H1 (cell line): ENCODE data around the gene NDUFV1. TPM values are rescaled to one million over a fixed set of nuclear protein-coding genes. Genes with fewer than 3 reads are reported as not detected.

Source experiments
- CTCF ChIA-PET: fragments of 300-600 bp; sonication (Branson Sonifier 250); formaldehyde crosslinking; loops from one replicate; lab custom pipeline; 2021; ENCODE audit not compliant: partially characterized antibody; lab: Charles Lee
- POLR2A ChIA-PET: fragments of 300-600 bp; sonication (Branson Sonifier 250); formaldehyde crosslinking; loops from one replicate; lab custom pipeline; 2021; ENCODE audit warnings: inconsistent platforms; ENCODE audit not compliant: partially characterized antibody; lab: Charles Lee
- DNase-seq, 2 experiments: peaks; one replicate each; pipeline versions ENCODE4 v3.0.0 to v3.0.0-alpha.2; 2010 to 2022; ENCODE audit warnings: low spot score in 2 of 2, low read depth in 1 of 2, mixed read lengths in 1 of 2
- FAIRE-seq: peaks from 2 replicates; lab custom pipeline; 2011; peaks lifted over from hg19 to GRCh38; lab: Jason Lieb, UNC
- H2AFZ ChIP-seq: 2 replicates; pipeline ENCODE4 v1.8.1; 2012; ENCODE audit warnings: low read length, inconsistent platforms
- H2AK5ac ChIP-seq: 2 replicates; pipeline ENCODE4 v1.6.1; 2013; ENCODE audit warnings: low read depth, low read length
- H2BK120ac ChIP-seq: replicated peaks from 2 replicates; pipeline ENCODE3; 2013; ENCODE audit warnings: low read depth, low read length, inconsistent platforms
- H2BK12ac ChIP-seq: 2 replicates; pipeline ENCODE4 v1.6.1; 2013; ENCODE audit warnings: low read depth, low read length
- H2BK15ac ChIP-seq: 2 replicates; pipeline ENCODE4 v1.6.1; 2013; ENCODE audit warnings: low read length
- H2BK20ac ChIP-seq: 2 replicates; pipeline ENCODE4 v1.6.1; 2013; ENCODE audit warnings: low read length
- H2BK5ac ChIP-seq: 2 replicates; pipeline ENCODE4 v1.6.1; 2013; ENCODE audit warnings: low read depth, low read length
- H3K14ac ChIP-seq: 2 replicates; pipeline ENCODE4 v1.6.1; 2013; ENCODE audit warnings: inconsistent platforms; ENCODE audit not compliant: insufficient read length
- H3K18ac ChIP-seq: 2 replicates; pipeline ENCODE4 v1.6.1; 2013; ENCODE audit warnings: low read length; ENCODE audit errors: extremely low read depth
- H3K23ac ChIP-seq: 2 replicates; pipeline ENCODE4 v1.6.1; 2013; ENCODE audit warnings: inconsistent platforms; ENCODE audit not compliant: insufficient read length
- H3K23me2 ChIP-seq: 2 replicates; pipeline ENCODE4 v1.6.1; 2013; ENCODE audit warnings: low read depth, low read length
- H3K27ac ChIP-seq: 2 replicates; pipeline ENCODE4 v1.6.1; 2011; ENCODE audit warnings: low read depth, low read length, inconsistent platforms
- H3K27me3 ChIP-seq, 4 experiments: replicated peaks in 1 of 4; 1 replicate in 1 of 4; 2 replicates in 3 of 4; pipeline versions ENCODE4 v1.6.1 to v1.8.1; 2011 to 2013; ENCODE audit warnings: low read length in 3 of 4, mild to moderate bottlenecking in 3 of 4, inconsistent platforms in 2 of 4, mixed read lengths in 2 of 4, moderate library complexity in 1 of 4; ENCODE audit not compliant: control insufficient read depth in 3 of 4, insufficient read depth in 3 of 4; ENCODE audit errors: extremely low read depth in 1 of 4
- H3K36me3 ChIP-seq, 4 experiments: 2 replicates each; pipeline versions ENCODE4 v1.6.1 to v1.8.1; 2011 to 2013; ENCODE audit warnings: mild to moderate bottlenecking in 4 of 4, low read length in 3 of 4, moderate library complexity in 2 of 4, control low read depth in 1 of 4, inconsistent platforms in 1 of 4; ENCODE audit not compliant: insufficient read depth in 4 of 4, control insufficient read depth in 2 of 4
- H3K4ac ChIP-seq: replicated peaks from 2 replicates; pipeline ENCODE3; 2013; ENCODE audit warnings: low read length, low read depth, mixed read lengths, inconsistent platforms; ENCODE audit not compliant: insufficient read length
- H3K4me1 ChIP-seq, 4 experiments: replicated peaks in 1 of 4; 1 replicate in 1 of 4; 2 replicates in 3 of 4; pipeline versions ENCODE4 v1.6.1 to v1.8.1; 2011 to 2013; ENCODE audit warnings: low read length in 3 of 4, inconsistent platforms in 2 of 4, mixed read lengths in 1 of 4; ENCODE audit not compliant: insufficient read depth in 4 of 4, control insufficient read depth in 3 of 4
- H3K4me2 ChIP-seq, 2 experiments: 2 replicates each; pipeline versions ENCODE4 v1.6.1 to v1.8.1; 2011 to 2013; ENCODE audit warnings: low read depth in 2 of 2, low read length in 2 of 2, control low read depth in 1 of 2, inconsistent platforms in 1 of 2, mild to moderate bottlenecking in 1 of 2; ENCODE audit not compliant: insufficient read depth in 1 of 2
- H3K4me3 ChIP-seq, 4 experiments: fragments of 200-600, 300-600 bp in 1 of 4; sonication (generic), shearing (Covaris generic), sonication (Bioruptor Twin) in 1 of 4; 2 replicates each; pipeline versions ENCODE4 v1.5.1 to v1.8.1; 2011 to 2016; ENCODE audit warnings: low read length in 4 of 4, low read depth in 3 of 4, control low read depth in 2 of 4, inconsistent platforms in 2 of 4, mild to moderate bottlenecking in 2 of 4, mixed read lengths in 1 of 4, moderate library complexity in 1 of 4; ENCODE audit not compliant: insufficient read depth in 2 of 4; ENCODE audit errors: extremely low read depth in 1 of 4
- H3K56ac ChIP-seq: replicated peaks from 2 replicates; pipeline ENCODE3; 2013; ENCODE audit warnings: low read depth, mild to moderate bottlenecking, mixed read lengths, low read length, inconsistent platforms; ENCODE audit not compliant: insufficient read length
- H3K79me1 ChIP-seq: 2 replicates; pipeline ENCODE4 v1.6.1; 2013; ENCODE audit warnings: low read depth, low read length, control low read depth
- H3K79me2 ChIP-seq, 2 experiments: 2 replicates each; pipeline versions ENCODE4 v1.6.1 to v1.8.1; 2012 to 2013; ENCODE audit warnings: low read length in 2 of 2, mild to moderate bottlenecking in 2 of 2, inconsistent platforms in 1 of 2; ENCODE audit not compliant: insufficient read depth in 2 of 2, control insufficient read depth in 1 of 2
- H3K9ac ChIP-seq, 4 experiments: replicated peaks in 1 of 4; 1 replicate in 1 of 4; 2 replicates in 3 of 4; pipeline versions ENCODE4 v1.6.1 to v1.8.1; 2011 to 2013; ENCODE audit warnings: low read depth in 3 of 4, low read length in 3 of 4, control low read depth in 2 of 4, mild to moderate bottlenecking in 2 of 4, moderate library complexity in 2 of 4, inconsistent platforms in 1 of 4; ENCODE audit errors: extremely low read depth in 1 of 4
- H3K9me3 ChIP-seq, 2 experiments: 2 replicates each; pipeline versions ENCODE4 v1.6.1 to v1.8.1; 2012 to 2013; ENCODE audit warnings: mild to moderate bottlenecking in 2 of 2, moderate library complexity in 2 of 2, control low read depth in 1 of 2, inconsistent platforms in 1 of 2, low read depth in 1 of 2, low read length in 1 of 2, mixed read lengths in 1 of 2; ENCODE audit not compliant: insufficient read depth in 2 of 2
- H4K20me1 ChIP-seq, 2 experiments: replicated peaks in 1 of 2; 2 replicates each; pipeline versions ENCODE3 to v1.8.1; 2011 to 2013; ENCODE audit warnings: inconsistent platforms in 2 of 2, low read length in 2 of 2, mild to moderate bottlenecking in 1 of 2; ENCODE audit not compliant: insufficient read depth in 2 of 2, control insufficient read depth in 1 of 2
- H4K5ac ChIP-seq: 2 replicates; pipeline ENCODE4 v1.6.1; 2013; ENCODE audit warnings: low read length, low read depth, mixed read lengths, inconsistent platforms; ENCODE audit not compliant: insufficient read length
- H4K8ac ChIP-seq: 2 replicates; pipeline ENCODE4 v1.8.0; 2013; ENCODE audit warnings: mild to moderate bottlenecking, moderate library complexity, low read length, inconsistent platforms; ENCODE audit not compliant: insufficient read depth; ENCODE audit errors: extremely low read depth
- H4K91ac ChIP-seq: replicated peaks from 2 replicates; pipeline ENCODE3; 2013; ENCODE audit warnings: low read length, mixed read lengths, inconsistent platforms; ENCODE audit not compliant: insufficient read length
- CHD2 ChIP-seq: IDR thresholded peaks from 2 replicates; pipeline ENCODE4 v1.6.1; 2012; ENCODE audit warnings: low read length, improper control_type of control experiment
- GABPA ChIP-seq: IDR thresholded peaks from 2 replicates; pipeline ENCODE4 v1.6.1; 2011; ENCODE audit warnings: mild to moderate bottlenecking, low read length, moderate library complexity, borderline replicate concordance; ENCODE audit not compliant: insufficient read depth
- JUND ChIP-seq: IDR thresholded peaks from 2 replicates; pipeline ENCODE4 v1.6.1; 2011; ENCODE audit warnings: mild to moderate bottlenecking, improper control_type of control experiment, low read length
- NRF1 ChIP-seq: IDR thresholded peaks from 2 replicates; pipeline ENCODE4 v1.6.1; 2011; ENCODE audit warnings: mild to moderate bottlenecking, low read depth, low read length, improper control_type of control experiment
- POU5F1 ChIP-seq: IDR thresholded peaks from 2 replicates; pipeline ENCODE4 v1.6.1; 2011; ENCODE audit warnings: low read depth, mild to moderate bottlenecking, low read length, moderate library complexity
- RNF2 ChIP-seq: fragments of 200-900, 300-1000 bp; sonication (generic); IDR thresholded peaks from 2 replicates; pipeline ENCODE4 v1.7.1; 2016; ENCODE audit warnings: borderline replicate concordance, low read depth, mild to moderate bottlenecking, antibody characterized with exemption, low read length; ENCODE audit not compliant: poor library complexity, severe bottlenecking; ENCODE audit errors: missing control alignments
- SRF ChIP-seq: IDR thresholded peaks from 2 replicates; pipeline ENCODE4 v1.6.1; 2011; ENCODE audit warnings: mild to moderate bottlenecking, low read depth, low read length, moderate library complexity
- SUZ12 ChIP-seq: fragments of 200-600 bp; sonication (generic); IDR thresholded peaks from 2 replicates; pipeline ENCODE4 v1.6.1; 2012; ENCODE audit warnings: mild to moderate bottlenecking, inconsistent platforms, low read length, moderate library complexity, mixed read lengths
- WGBS, 2 experiments: shearing (Covaris generic) in 1 of 2; methylation state at CpG; one replicate each; pipeline versions ENCODE4 v1.1.6 to v1.1.7; 2013 to 2015; ENCODE audit warnings: low lambda C conversion rate in 2 of 2, mixed read lengths in 2 of 2, inconsistent platforms in 1 of 2, low coverage in 1 of 2, missing lambda C conversion rate in 1 of 2; ENCODE audit not compliant: insufficient replicate concordance in 2 of 2, insufficient coverage in 1 of 2, insufficient read length in 1 of 2; ENCODE audit errors: extremely low coverage in 1 of 2, missing lambda C conversion rate in 1 of 2; 5-methylcytosine and 5-hydroxymethylcytosine counted together
- polyA plus RNA-seq, 7 experiments: library from polyadenylated mRNA; depleted of rRNA in 3 of 7; stranded (reverse) in 5 of 7; unstranded in 2 of 7; fragments of >200 nt in 5 of 7; fragments of 200-250 nt in 2 of 7; gene quantifications; 1 replicate in 5 of 7; 2 replicates in 1 of 7; 4 replicates in 1 of 7; pipeline versions ENCODE4 v1.2.1 to v1.2.3, GENCODE V29; 2011 to 2013; ENCODE audit warnings: missing spikeins in 2 of 7, mixed read lengths in 2 of 7
- total RNA-seq: library from RNA; stranded (reverse); fragmentation: NEBNext Ultra II Directional; extraction: Animal tissue kit (Norgen Biotek cat#: 25700); gene quantifications from 2 replicates; pipeline ENCODE4 v1.2.1, GENCODE V29; 2021

Gene NDUFV1
- total and polyA plus RNA-seq, 2 of the 8 experiments (the other 6 are each of a cell fraction or from before 2014, with no cell fraction given), result 125 to 131 TPM

DNA sequence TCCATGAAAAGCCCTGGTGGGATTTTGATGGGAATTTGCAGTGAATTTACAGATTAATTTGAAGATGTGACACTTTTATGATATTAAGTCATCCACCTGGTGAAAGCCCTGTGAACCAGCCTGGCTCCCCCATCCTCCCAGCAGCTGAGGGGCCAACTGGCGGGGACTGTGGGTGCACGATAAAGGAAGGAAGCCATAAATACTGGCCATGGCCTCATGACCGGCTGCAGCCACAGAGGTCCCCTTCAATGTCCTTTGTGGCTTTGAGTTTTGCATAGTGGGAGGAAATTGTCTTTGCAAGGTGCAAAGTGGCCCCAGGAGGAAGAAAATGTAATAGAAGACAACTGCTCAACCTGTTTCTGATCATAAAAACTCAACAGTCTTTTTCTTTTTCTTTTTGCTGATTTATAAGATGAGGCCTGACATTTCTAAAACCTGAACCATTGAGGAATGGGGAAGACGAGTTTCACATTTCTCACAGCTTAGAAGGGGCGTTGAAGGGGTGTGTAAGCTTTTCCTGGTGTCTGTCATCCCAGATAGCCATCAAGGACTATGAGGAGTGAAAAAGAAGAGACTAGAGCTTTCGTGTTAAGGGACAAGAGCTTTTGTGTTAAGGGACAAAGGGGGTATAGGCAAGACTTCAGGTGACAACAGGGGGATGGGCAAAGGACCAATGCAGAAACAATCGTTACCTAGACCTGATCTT is 6.3 kb upstream of the NDUFV1 start:
- H3K27ac ChIP-seq, result no peak overlapping the region
- no peak overlapping the region for H2AK5ac ChIP-seq
- peaks cover 5 to 10% of the 10 kb centered on the region in 2 experiments; a peak in 3 of 4 replicates for H3K9me3 ChIP-seq
- 87% methylated on average over 7 of the region's 7 CpGs; no CpG with 5 or more reads in 1 of the 2 experiments for WGBS, 2 experiments
- peak overlapping the region; percentile 81; the same call in 1 of the 2 replicates for H2BK15ac ChIP-seq
- H3K79me2 ChIP-seq, result no peaks in the 10 kb centered on the region
- H3K27me3 ChIP-seq, result peaks cover 0 to under 1% (median 0%) of the 10 kb centered on the region in 4 experiments; a peak in 2 of 7 replicates
- no peak for TF ChIP-seq SRF
- TF ChIP-seq SUZ12, result no peak
- no peak for TF ChIP-seq RNF2
- no peak for TF ChIP-seq POU5F1
- TF ChIP-seq NRF1, result no peak
- no peak for TF ChIP-seq CHD2
- TF ChIP-seq JUND, result no peak
- TF ChIP-seq GABPA, result no peak
- TF ChIP-seq, all 59 proteins: peak for 0
- H3K56ac ChIP-seq, result no peak overlapping the region
- no peak overlapping the region for H2AFZ ChIP-seq
- no peak overlapping the region for H4K5ac ChIP-seq
- no peak overlapping the region for H2BK5ac ChIP-seq
- POLR2A ChIA-PET, result interaction anchor here (0.6 to 5.1 kb wide), 3 partner anchors 10 to 79 kb away, joined by 3 to 64 read pairs (median 8); partner anchors contain the start of gene GSTP1
- H3K18ac ChIP-seq, result 0 out of 2 replicates have a peak overlapping the region, but pooled peaks have one; percentile 6
- H3K4me3 ChIP-seq, result no peak overlapping the region
- no peak overlapping the region for H4K91ac ChIP-seq
- no peak overlapping the region for H3K4ac ChIP-seq
- H3K4me1 ChIP-seq, result peaks cover 5 to 13% (median 10%) of the 10 kb centered on the region in 4 experiments; a peak in 6 of 7 replicates
- H3K23me2 ChIP-seq, result no peaks in the 10 kb centered on the region
- H2BK20ac ChIP-seq, result no peak overlapping the region
- H3K4me2 ChIP-seq, result no peak overlapping the region
- H3K79me1 ChIP-seq, result no peaks in the 10 kb centered on the region
- DNase-seq (no peak), FAIRE-seq (no peak)
- no peak overlapping the region for H3K9ac ChIP-seq
- no peak overlapping the region for H3K14ac ChIP-seq
- no peak overlapping the region for H2BK120ac ChIP-seq
- CTCF ChIA-PET, result interaction anchor here (1.1 to 2.1 kb wide), 5 partner anchors 8 to 28 kb away, joined by 3 to 6 read pairs (median 5); no protein-coding TSS in a partner anchor
- no peaks in the 10 kb centered on the region for H3K36me3 ChIP-seq
- H3K23ac ChIP-seq, result no peak overlapping the region
- H4K8ac ChIP-seq, result no peak overlapping the region
- no peak overlapping the region for H2BK12ac ChIP-seq
- H4K20me1 ChIP-seq, result no peaks in the 10 kb centered on the region
